ENCODE results near the gene JSRP1. TPM values are rescaled to one million over a fixed set of nuclear protein-coding genes. Genes with fewer than 3 reads are reported as not detected.
"Not testable (repeated sequence)": the region's sequence is repeated elsewhere in the genome, so short reads cannot be mapped to it uniquely, and the experiment has no call there.

Gene JSRP1
- total and polyA plus RNA-seq, 2 experiments from 2014 or later: 1.9 to 4.2 TPM

DNA sequence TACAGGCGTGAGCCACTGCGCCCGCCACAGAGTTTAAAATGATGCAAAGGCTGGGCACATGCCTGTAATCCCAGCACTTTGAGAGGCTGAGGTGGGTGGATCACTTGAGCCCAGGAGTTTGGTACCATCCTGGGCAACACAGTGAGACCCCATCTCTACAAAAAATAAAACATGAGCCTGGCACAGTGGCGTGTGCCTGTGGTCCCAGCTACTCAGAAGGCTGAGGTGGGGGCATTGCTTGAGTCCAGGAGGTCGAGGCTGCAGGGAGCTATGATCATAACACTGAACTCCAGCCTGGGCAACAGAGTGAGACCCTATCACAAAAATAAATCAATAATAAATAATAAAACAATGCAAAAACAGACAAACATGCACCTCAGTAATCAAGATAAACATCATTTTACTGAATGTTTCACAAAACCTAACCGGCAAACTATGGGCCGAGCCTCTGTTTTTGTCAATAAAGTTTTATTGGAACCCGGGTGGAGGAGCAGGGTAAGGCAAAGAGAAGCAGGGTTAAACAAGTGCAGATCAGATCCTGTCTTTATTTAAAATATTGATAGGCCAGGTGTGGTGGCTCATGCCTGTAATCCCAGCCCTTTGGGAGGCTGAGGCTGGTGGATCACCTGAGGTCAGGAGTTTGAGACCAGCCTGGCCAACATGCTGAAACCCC, 27.8 kb upstream of the JSRP1 start:
- Histone ChIP-seq H3K4me3 (no peak overlapping the region), H3K36me3 (no peaks in the 10 kb centered on the region), H3K4me1 (ENCODE audit: low read depth) (no peaks in the 10 kb centered on the region), H3K27me3 (peaks cover 65% of the 10 kb centered on the region), H3K27ac (no peak overlapping the region), H3K9me3 (ENCODE audit: low read depth) (no peaks in the 10 kb centered on the region)
- no peak for TF ChIP-seq CTCF (IDR thresholded peaks at IDR 0.05; ENCODE audit: low read depth, low read length)
- no peak for DNase-seq (ENCODE audit: low read depth in 1 of 2, low spot score in 1 of 2)

GRCh38 chr19:2282862-2283237, 26.6 kb upstream of the JSRP1 start:
- Histone ChIP-seq H3K9me3 (ENCODE audit: low read depth) (no peaks in the 10 kb centered on the region), H3K4me1 (ENCODE audit: low read depth) (no peaks in the 10 kb centered on the region), H3K4me3 (no peak overlapping the region), H3K27me3 (peaks cover 54% of the 10 kb centered on the region), H3K27ac (no peak overlapping the region), H3K36me3 (no peaks in the 10 kb centered on the region)
- no peak for DNase-seq (ENCODE audit: low read depth in 1 of 2, low spot score in 1 of 2)
- TF ChIP-seq CTCF (IDR thresholded peaks at IDR 0.05; ENCODE audit: low read depth, low read length): no peak

DNA sequence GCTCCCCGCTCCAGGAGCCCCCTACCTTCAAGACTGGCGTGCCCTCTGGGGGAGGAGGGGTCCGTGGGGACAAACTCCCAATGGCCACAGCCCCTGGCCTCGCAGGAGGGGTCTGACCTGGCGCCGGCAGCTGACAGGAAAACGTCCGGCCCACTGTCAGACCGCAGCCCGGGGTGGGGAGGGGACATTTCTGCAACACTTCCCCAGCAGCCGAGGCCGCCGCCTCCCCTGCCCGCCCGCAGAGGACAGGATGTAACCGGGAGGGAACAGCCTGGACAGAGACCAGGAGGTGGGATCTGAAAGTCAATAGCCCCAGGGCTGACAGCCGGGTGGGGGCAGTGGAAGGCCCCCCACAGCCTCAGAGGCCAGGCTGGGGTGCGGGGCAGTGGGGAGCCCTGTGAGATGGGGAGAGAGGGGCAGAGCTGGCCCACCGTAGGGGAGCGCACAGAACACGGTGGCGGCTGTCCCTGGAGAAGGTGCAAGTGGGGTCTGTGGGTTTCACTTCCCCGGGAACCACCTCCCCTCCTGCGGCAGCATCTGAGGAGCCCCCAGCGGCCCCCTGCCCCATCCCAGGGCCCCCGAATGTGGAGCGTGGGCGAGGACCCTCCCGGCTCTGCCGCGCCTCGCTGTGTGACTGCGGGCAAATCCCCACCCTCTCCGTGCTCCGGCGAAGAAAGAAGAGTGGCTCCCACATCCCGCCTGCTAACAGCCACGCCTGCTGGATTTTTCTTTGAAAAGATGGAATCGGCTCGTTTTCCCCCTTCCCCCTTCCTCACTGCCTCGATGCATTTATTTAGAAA, 26.0 kb upstream of the JSRP1 start, which contains the start of gene PEAK3:
Gene PEAK3, minus strand, starts transcription at position 114 of the 800 bp plus-strand sequence. CDS start 1,244 bp downstream, outside the sequence.
- TF ChIP-seq CTCF (IDR thresholded peaks at IDR 0.05; ENCODE audit: low read depth, low read length): no peak
- H3K4me1 ChIP-seq (ENCODE audit: low read depth): no peaks in the 10 kb centered on the region
- H3K36me3 ChIP-seq: no peaks in the 10 kb centered on the region
- H3K4me3 ChIP-seq: no peak within 1 kb of the TSS
- H3K27ac ChIP-seq: no peak within 1 kb of the TSS
- no peaks in the 10 kb centered on the region for H3K9me3 ChIP-seq (ENCODE audit: low read depth)
- H3K27me3 ChIP-seq: peaks cover 48% of the 10 kb centered on the region
- peak; percentile 61 to 64 for DNase-seq (ENCODE audit: low read depth in 1 of 2, low spot score in 1 of 2)

DNA sequence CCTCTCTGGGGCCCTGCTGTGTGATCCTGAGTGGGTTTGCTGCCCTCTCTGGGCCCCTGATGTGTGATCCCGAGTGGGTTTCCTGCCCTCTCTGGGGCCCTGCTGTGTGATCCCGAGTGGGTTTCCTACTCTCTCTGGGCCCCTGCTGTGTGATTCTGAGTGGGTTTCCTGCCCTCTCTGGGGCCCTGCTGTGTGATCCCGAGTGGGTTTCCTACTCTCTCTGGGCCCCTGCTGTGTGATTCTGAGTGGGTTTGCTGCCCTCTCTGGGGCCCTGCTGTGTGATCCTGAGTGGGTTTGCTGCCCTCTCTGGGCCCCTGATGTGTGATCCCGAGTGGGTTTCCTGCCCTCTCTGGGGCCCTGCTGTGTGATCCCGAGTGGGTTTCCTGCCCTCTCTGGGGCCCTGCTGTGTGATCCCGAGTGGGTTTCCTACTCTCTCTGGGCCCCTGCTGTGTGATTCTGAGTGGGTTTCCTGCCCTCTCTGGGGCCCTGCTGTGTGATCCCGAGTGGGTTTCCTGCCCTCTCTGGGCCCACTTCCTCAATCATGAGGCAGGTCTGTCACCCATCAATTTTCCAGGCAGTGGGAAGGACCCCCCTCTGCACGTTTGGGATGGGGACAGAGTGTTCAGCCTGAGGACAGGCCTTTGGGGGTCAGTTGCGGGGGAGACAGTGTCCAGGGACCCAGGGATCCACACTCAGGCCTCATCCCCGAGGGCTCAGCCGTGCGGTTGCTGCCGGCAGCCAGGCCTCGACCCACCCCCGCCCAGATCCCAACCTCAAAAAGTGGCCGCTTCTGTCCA, 25.2 kb upstream of the JSRP1 start:
- not testable (repeated sequence) for H3K4me1 ChIP-seq (ENCODE audit: low read depth); H3K9me3 ChIP-seq (ENCODE audit: low read depth); DNase-seq (ENCODE audit: low read depth in 1 of 2, low spot score in 1 of 2); H3K27ac ChIP-seq; H3K4me3 ChIP-seq; H3K36me3 ChIP-seq
- peaks cover 40% of the 10 kb centered on the region for H3K27me3 ChIP-seq

- H3K27me3 ChIP-seq: peaks cover 33% of the 10 kb centered on the region
- no peak overlapping the region for H3K27ac ChIP-seq
- no peaks in the 10 kb centered on the region for H3K36me3 ChIP-seq
- H3K4me3 ChIP-seq: no peak overlapping the region
- DNase-seq (ENCODE audit: low read depth in 1 of 2, low spot score in 1 of 2): no peak
- no peak for TF ChIP-seq CTCF (IDR thresholded peaks at IDR 0.05; ENCODE audit: low read depth, low read length)
- no peaks in the 10 kb centered on the region for H3K4me1 ChIP-seq (ENCODE audit: low read depth)
- H3K9me3 ChIP-seq (ENCODE audit: low read depth): no peaks in the 10 kb centered on the region
Measured at GRCh38 chr19:2280633-2281264, 24.5 kb upstream of the JSRP1 start.

Measured in cardiac muscle cell (in vitro differentiated cells and primary cell).